Measurements from ENCODE around the gene CCDC78. TPM values are rescaled to one million over a fixed set of nuclear protein-coding genes. Genes with fewer than 3 reads are reported as not detected.

The CCDC78 gene
- total RNA-seq, 1 donor from 2014 or later: 0.85 TPM

DNA sequence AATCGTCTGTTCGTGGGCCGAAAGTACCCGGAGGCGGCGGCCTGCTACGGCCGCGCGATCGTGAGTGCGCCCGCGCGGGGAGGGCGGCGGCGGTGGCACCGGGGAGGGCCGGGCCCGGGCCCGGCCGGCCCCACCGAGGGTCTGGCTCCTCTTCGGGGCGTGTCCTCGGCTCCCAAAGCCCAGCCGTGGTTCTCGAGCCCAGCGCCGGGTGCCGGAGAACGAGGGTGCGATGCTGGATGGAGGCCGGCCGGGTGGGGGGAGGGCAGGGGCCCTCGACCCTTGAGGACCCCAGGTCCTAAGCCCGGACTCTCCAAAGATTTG lies 45.7 kb downstream of the CCDC78 start:
- Mint-ChIP-seq H3K27ac (ENCODE audit: unreplicated experiment) (no peak overlapping the region), H3K36me3 (ENCODE audit: low read depth, unreplicated experiment) (peaks cover 5% of the 10 kb centered on the region), H3K9me3 (ENCODE audit: unreplicated experiment) (no peaks in the 10 kb centered on the region), H3K4me1 (ENCODE audit: unreplicated experiment) (peaks cover 6% of the 10 kb centered on the region), H3K27me3 (ENCODE audit: unreplicated experiment) (peaks cover 16% of the 10 kb centered on the region), H3K4me3 (ENCODE audit: unreplicated experiment) (peak overlapping the region; percentile 85)
- no peak for DNase-seq (ENCODE audit: low spot score)
- TF ChIP-seq, protein P1, sequence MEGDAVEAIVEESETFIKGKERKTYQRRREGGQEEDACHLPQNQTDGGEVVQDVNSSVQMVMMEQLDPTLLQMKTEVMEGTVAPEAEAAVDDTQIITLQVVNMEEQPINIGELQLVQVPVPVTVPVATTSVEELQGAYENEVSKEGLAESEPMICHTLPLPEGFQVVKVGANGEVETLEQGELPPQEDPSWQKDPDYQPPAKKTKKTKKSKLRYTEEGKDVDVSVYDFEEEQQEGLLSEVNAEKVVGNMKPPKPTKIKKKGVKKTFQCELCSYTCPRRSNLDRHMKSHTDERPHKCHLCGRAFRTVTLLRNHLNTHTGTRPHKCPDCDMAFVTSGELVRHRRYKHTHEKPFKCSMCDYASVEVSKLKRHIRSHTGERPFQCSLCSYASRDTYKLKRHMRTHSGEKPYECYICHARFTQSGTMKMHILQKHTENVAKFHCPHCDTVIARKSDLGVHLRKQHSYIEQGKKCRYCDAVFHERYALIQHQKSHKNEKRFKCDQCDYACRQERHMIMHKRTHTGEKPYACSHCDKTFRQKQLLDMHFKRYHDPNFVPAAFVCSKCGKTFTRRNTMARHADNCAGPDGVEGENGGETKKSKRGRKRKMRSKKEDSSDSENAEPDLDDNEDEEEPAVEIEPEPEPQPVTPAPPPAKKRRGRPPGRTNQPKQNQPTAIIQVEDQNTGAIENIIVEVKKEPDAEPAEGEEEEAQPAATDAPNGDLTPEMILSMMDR (IDR thresholded peaks at IDR 0.05; ENCODE audit: unreplicated experiment): no peak

DNA sequence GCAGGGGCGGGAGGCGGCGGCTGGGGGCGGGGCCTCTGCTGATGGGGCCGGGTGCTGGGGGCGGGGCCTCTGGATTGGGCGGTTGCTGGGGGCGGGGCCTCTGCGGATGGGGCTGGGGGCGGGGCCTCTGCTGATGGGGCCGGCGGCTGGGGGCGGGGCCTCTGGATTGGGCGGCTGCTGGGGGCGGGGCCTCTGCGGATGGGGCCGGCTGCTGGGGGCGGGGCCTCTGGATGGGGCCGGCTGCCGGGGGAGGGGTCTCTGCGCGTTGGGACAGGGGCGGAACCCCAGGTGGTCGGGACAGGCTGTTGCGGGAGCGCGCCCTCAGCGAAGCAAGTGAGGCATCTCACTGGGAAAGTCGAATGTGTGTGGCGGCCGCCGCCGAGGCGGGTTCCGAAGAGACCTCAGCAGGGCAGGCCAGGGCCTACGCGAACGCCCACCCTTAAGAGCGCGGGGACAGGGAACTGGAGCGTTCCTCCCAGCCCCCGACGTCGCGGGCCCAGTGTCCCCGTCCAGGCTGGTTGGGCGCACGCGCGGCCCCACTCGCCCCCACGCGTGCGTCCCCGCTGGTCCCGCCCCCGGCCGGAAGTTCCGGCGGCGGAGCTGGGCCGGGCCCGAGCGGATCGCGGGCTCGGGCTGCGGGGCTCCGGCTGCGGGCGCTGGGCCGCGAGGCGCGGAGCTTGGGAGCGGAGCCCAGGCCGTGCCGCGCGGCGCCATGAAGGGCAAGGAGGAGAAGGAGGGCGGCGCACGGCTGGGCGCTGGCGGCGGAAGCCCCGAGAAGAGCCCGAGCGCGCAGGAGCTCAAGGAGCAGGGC lies 46.2 kb downstream of the CCDC78 start, which contains the start of gene STUB1:
Gene STUB1 (plus strand): TSS at position 597 of the 811 bp plus-strand sequence. CDS start 116 bp downstream, at position 713.
- DNase-seq (ENCODE audit: low spot score): peak; percentile 94
- peak within 1 kb of the TSS; percentile 90 for H3K4me3 Mint-ChIP-seq (ENCODE audit: unreplicated experiment)
- H3K27me3 Mint-ChIP-seq (ENCODE audit: unreplicated experiment): peaks cover 17% of the 10 kb centered on the region
- no peak within 1 kb of the TSS for H3K27ac Mint-ChIP-seq (ENCODE audit: unreplicated experiment)
- peaks cover 6% of the 10 kb centered on the region for H3K4me1 Mint-ChIP-seq (ENCODE audit: unreplicated experiment)
- TF ChIP-seq, protein P1 (IDR thresholded peaks at IDR 0.05; ENCODE audit: unreplicated experiment): no peak
- no peaks in the 10 kb centered on the region for H3K9me3 Mint-ChIP-seq (ENCODE audit: unreplicated experiment)
- peaks cover 5% of the 10 kb centered on the region for H3K36me3 Mint-ChIP-seq (ENCODE audit: low read depth, unreplicated experiment)

DNA sequence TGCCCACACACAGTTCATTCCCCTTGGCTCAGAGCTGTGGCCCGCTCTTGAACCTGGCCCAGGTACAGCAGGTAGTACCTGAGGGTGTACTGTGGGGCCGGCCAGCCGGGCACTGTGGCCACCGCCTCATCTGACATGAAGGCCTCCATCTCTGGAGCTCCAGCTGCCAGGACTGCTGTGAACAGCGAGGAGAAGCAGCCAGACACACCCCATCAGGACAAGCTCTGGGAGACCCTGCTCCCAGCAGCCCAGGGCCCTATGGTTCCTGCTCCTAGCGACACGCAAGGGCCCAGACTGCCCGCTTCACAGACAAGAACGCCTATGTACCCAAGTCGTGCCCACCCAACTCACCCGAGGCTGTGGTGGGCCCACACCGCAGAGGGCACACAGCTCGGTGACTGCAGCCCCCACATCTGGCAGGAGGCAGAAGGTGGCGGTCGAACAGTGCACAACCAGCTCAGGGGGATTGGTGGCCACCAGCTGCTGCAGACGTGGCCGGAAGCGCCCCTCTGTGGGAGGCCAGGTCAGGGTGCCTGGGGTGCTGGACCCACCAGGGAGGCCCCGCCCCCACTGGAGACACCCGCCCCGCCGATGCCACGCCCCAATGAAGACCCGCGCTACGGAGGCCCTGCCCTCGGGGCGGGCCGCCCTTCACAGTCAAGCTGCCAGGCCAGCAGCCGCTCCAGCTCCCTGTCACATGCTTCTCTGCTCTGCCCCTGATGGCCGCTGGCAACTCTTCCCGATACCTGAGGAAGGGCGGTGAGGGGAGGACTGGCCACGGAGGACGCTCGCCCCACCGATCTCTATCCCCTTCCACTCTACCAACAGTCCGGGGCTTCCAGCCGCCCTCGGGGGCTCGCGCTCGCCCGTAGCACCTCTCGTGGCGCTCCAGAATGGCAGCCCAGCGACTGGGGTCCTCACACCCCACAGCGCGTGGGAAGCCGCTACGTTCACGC lies 47.1 kb downstream of the CCDC78 start:
- no peak overlapping the region for H3K27ac Mint-ChIP-seq (ENCODE audit: unreplicated experiment)
- H3K27me3 Mint-ChIP-seq (ENCODE audit: unreplicated experiment): peaks cover 20% of the 10 kb centered on the region
- H3K4me3 Mint-ChIP-seq (ENCODE audit: unreplicated experiment): peak overlapping the region; percentile 84
- TF ChIP-seq, protein P1 (IDR thresholded peaks at IDR 0.05; ENCODE audit: unreplicated experiment): no peak
- peak; percentile 57 for DNase-seq (ENCODE audit: low spot score)
- peaks cover 6% of the 10 kb centered on the region for H3K4me1 Mint-ChIP-seq (ENCODE audit: unreplicated experiment)
- peaks cover 5% of the 10 kb centered on the region for H3K36me3 Mint-ChIP-seq (ENCODE audit: low read depth, unreplicated experiment)
- no peaks in the 10 kb centered on the region for H3K9me3 Mint-ChIP-seq (ENCODE audit: unreplicated experiment)

DNA sequence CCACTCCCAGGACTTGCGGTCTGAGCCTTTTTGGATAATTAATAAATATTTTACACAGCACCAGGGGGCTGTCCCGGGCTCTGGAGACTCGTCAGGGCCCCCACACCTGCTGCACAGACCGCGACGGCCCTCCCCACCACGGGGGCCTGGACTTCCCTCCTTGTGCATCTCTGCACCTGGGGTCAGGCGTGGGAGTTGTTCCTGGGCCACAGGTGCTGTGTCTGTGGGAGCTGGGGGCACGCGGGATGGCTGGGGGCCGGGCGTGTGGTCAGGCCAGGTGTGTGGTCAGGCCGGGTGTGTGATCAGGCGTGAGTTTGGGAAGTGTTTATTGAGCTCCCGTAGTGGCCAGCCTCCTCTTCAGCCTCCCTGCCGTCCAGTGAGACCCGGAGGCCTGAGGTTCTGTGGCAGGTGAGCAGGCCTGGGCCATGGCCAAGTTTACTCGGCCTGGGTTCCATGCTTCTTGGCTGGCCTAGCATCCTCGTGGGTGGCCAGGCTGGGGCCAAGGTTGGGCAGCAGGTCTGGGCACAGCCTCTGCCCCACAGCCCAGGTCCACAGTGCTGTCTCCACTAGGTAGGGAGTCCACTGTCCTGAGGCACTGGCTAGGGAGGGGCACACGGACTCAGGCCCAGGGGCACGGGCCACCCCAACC lies 47.9 kb downstream of the CCDC78 start:
- Mint-ChIP-seq H3K27me3 (ENCODE audit: unreplicated experiment) (peaks cover 20% of the 10 kb centered on the region), H3K36me3 (ENCODE audit: low read depth, unreplicated experiment) (peaks cover 5% of the 10 kb centered on the region), H3K9me3 (ENCODE audit: unreplicated experiment) (no peaks in the 10 kb centered on the region), H3K4me3 (ENCODE audit: unreplicated experiment) (no peak overlapping the region), H3K27ac (ENCODE audit: unreplicated experiment) (no peak overlapping the region), H3K4me1 (ENCODE audit: unreplicated experiment) (peaks cover 6% of the 10 kb centered on the region)
- no peak for DNase-seq (ENCODE audit: low spot score)
- TF ChIP-seq, protein P1 (IDR thresholded peaks at IDR 0.05; ENCODE audit: unreplicated experiment): no peak
